Activated T-cell treated with anti-CD3 and anti-CD28 coated beads, Interleukin-2, amount 50 U/mL, for 72 hours (primary cell): ENCODE measurements around the gene CHRNB4. TPM values are rescaled to one million over a fixed set of nuclear protein-coding genes. Genes with fewer than 3 reads are reported as not detected.

Source experiments
- ATAC-seq, 2 donors: fragments of 150-1000 bp; cut with Tn5 transposase; replicated peaks in 1 of 2; 2 replicates each; pipeline ENCODE4 v1.10.0; 2021; ENCODE audit warnings: moderate library complexity in 2 of 2, mild to moderate bottlenecking in 1 of 2
- DNase-seq, 2 donors: peaks; one replicate each; pipeline ENCODE4 v3.0.0; 2021 to 2022; ENCODE audit warnings: mixed read lengths in 1 of 2
- H3K27ac Mint-ChIP-seq: one replicate; pipeline ENCODE4 v1.8.0; 2022; ENCODE audit warnings: mild to moderate bottlenecking, moderate library complexity, mixed read lengths
- H3K27me3 Mint-ChIP-seq: one replicate; pipeline ENCODE4 v1.8.0; 2022; ENCODE audit warnings: low read depth, mixed read lengths
- H3K36me3 Mint-ChIP-seq, 2 donors: one replicate each; pipeline ENCODE4 v1.8.0; 2022; ENCODE audit warnings: mixed read lengths in 2 of 2, mild to moderate bottlenecking in 1 of 2; ENCODE audit not compliant: insufficient read depth in 2 of 2
- H3K4me1 Mint-ChIP-seq: one replicate; pipeline ENCODE4 v1.8.0; 2022; ENCODE audit warnings: low read depth, mixed read lengths
- H3K4me3 Mint-ChIP-seq, 2 donors: one replicate each; pipeline ENCODE4 v1.8.0; 2022; ENCODE audit warnings: mild to moderate bottlenecking in 2 of 2, mixed read lengths in 2 of 2, moderate library complexity in 2 of 2
- H3K9me3 Mint-ChIP-seq, 2 donors: one replicate each; pipeline ENCODE4 v1.8.0; 2022; ENCODE audit warnings: mixed read lengths in 2 of 2
- total RNA-seq, 2 donors: library from RNA; stranded (reverse); gene quantifications; one replicate each; pipeline ENCODE4 v1.2.3, GENCODE V29; 2022

CHRNB4 gene
- total RNA-seq, 2 donors from 2014 or later = not detected

DNA sequence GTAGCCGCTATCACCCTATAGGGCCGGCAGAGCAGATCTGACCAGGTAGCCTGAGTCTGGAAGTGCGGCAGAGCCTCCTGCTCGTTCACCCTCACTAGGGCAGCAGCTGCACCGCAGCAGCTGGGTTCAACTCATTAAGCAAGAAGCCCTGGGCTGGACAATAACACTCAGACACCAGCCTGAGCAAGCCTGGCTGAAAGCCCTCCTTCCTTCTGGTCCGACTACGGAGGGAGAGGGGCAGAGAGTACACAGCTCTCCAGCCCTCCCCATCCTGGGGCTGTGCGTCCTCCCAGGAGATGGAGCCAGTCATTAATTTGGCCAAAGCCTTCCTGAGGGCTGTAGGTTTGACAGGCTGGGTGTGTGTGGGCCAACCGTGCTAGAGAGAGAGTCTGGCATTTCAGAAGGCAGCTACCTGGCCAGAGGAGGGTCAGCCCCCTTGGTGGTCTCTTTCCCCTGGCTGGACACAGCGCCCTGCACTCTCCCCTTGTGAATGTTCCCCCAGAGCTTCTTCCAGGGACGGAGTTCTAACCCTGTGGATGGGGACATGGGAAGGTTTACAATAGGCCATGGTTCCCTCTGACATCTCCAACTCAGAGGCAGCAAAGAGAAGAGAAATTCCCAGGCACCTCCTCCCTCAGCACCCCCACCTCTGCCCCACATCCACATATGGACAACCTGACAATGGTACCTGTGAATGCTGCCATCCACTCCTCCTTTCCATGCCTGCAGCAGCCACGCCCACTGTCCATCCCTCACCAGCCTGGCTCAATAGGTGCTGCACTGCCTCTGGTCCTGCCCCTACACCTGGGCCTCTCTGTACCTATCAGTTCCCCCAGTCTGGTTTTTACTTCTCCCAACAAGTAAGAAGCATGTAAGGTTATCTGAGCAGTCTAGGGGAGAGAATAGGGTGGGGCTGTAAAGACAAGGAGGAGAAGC, 6.5 kb downstream of the CHRNB4 start:
- H3K27me3 Mint-ChIP-seq = peaks cover 5% of the 10 kb centered on the region
- H3K4me1 Mint-ChIP-seq = no peaks in the 10 kb centered on the region
- H3K4me3 Mint-ChIP-seq = no peak overlapping the region
- H3K9me3 Mint-ChIP-seq = peaks cover 4 to 7% of the 10 kb centered on the region in 2 donors
- H3K27ac Mint-ChIP-seq = no peak overlapping the region
- ATAC-seq = no peak
- H3K36me3 Mint-ChIP-seq = no peaks in the 10 kb centered on the region
- no peak for DNase-seq

DNA sequence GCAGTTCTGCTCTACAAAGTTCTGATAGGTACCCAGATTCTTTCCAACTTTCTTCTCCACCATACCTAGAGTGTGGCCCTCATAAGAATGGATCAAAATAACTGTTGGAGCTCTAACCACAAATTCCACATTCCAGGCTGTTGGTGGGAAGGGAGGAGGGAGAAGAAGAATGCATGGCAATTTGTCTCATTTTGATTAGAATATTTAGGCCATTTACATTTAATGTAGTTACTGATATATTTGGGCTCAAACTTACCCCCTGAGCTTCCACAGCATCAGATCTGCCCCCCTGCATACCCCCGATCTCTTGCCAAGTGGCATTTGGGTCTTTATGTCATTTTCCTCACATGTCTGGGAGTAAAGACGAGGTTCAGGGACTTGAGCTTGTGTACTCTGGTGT, 7.7 kb downstream of the CHRNB4 start:
- H3K9me3 Mint-ChIP-seq = peaks cover 4 to 7% of the 10 kb centered on the region in 2 donors
- H3K36me3 Mint-ChIP-seq = no peaks in the 10 kb centered on the region
- H3K27ac Mint-ChIP-seq = no peak overlapping the region
- no peaks in the 10 kb centered on the region for H3K4me1 Mint-ChIP-seq
- ATAC-seq (no peak), DNase-seq (no peak)
- H3K4me3 Mint-ChIP-seq = no peak overlapping the region
- H3K27me3 Mint-ChIP-seq = peaks cover 10% of the 10 kb centered on the region

DNA sequence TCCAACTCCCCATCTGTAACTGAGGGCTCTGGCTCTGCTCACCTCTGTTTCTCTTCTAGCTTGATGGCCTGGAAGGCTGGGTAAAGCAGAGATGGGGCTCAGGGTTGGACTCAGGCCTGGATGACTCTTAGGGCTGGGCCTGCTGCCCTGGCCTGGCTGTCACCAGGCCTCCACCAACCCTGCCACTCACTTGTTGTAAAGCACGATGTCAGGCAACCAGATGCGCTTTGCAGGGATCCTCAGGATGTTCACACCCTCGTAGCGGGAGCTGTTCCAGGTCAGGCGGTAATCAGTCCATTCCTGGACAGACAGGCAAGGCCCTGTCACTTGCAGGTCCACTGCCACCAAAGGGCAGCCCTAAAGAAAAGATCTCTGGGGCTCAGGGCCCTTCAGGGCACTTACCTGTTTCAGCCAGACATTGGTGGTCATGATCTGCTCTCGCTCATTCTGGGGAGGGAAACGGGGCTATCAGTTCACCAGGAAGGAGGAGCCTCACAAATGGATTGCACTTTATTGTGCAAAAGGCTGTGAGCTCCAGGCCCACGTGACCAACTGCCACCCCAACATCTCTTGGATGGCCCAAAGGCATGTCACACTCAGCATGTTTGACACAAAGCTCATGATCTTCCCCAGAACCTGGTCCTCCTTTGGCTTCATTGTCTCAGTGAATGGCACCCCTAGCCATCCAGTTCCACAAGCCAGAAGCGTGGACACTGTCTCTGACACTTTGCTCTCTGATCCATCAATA, 9.9 kb downstream of the CHRNB4 start:
- no peak for ATAC-seq
- H3K4me3 Mint-ChIP-seq = no peak overlapping the region
- DNase-seq = no peak
- H3K36me3 Mint-ChIP-seq = no peaks in the 10 kb centered on the region
- H3K9me3 Mint-ChIP-seq = peaks cover 4 to 7% of the 10 kb centered on the region in 2 donors
- H3K27me3 Mint-ChIP-seq = peaks cover 12% of the 10 kb centered on the region
- no peaks in the 10 kb centered on the region for H3K4me1 Mint-ChIP-seq
- no peak overlapping the region for H3K27ac Mint-ChIP-seq

DNA sequence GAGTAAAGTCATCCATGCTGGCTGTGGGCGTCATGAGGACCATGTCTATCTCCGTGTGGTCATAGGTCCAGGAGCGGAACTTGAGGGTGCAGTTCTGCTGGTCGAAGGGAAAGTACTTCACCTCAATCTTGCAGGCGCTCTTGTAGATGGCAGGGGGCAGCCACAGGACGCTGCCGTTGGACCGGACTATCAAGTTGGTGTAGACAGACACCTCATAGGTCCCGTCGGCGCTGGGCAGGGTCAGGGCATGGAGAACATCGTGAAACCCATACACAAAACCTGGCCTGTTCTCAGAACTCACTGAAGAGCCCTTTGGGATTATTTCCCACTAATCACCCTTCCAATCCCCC, 11.3 kb downstream of the CHRNB4 start:
- peaks cover 12% of the 10 kb centered on the region for H3K27me3 Mint-ChIP-seq
- no peak overlapping the region for H3K27ac Mint-ChIP-seq
- no peak for DNase-seq
- no peaks in the 10 kb centered on the region for H3K36me3 Mint-ChIP-seq
- H3K9me3 Mint-ChIP-seq = peaks cover 4 to 7% of the 10 kb centered on the region in 2 donors
- ATAC-seq = no peak
- no peaks in the 10 kb centered on the region for H3K4me1 Mint-ChIP-seq
- H3K4me3 Mint-ChIP-seq = no peak overlapping the region

DNA sequence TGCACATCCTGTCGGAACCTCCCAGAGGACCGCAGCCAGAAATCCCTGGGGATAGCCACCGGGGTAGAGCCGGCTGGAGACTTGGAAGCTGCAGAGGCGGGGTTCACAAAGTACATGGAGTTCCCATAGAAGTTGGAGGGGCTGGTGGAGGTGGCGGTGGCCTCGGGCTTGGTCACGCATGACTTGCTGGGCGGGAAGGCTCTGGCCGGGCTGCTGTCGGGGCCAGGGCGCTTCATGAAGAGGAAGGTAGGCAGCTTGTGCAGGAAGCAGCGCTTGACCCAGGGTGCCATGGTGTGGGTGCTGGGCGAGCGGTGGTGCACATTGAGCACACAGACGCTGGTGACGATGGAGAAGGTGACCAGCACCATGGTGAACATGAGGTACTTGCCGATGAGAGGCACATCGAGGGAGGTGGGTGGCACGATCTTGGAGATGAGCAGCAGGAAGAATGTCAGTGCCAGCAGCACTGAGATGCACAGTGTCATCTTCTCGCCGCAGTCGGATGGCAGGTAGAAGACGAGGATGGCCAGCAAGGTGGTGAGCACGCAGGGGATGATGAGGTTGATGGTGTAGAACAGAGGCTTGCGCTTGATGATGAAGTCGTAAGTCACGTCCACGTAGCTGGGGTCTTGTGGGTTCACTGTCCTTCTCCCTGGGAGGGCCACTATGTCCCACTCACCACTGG, 11.8 kb downstream of the CHRNB4 start:
- Mint-ChIP-seq H3K27me3 (peaks cover 14% of the 10 kb centered on the region), H3K9me3 (peaks cover 4 to 7% of the 10 kb centered on the region in 2 donors), H3K27ac (no peak overlapping the region), H3K36me3 (no peaks in the 10 kb centered on the region), H3K4me3 (no peak overlapping the region), H3K4me1 (no peaks in the 10 kb centered on the region)
- DNase-seq (no peak), ATAC-seq (no peak)

DNA sequence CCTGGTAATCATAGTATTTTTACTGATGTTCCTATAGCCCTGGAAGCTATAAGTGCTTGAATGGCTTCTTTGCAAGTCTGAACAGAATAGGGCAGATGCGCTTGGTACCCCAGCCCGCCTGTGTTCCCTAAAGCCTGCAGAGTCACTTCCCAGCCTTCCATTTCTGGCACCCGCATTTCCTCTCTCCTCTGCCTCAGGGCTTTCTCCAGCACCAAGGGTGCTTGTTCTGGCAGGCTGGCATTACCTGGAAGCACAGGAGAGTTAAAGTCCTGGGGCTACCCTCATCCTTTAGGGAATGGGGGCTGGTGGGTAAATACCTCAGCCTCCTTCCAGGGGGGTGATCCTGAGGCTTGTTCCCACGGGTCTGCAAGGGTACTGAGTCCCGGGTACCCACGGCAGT, 12.8 kb downstream of the CHRNB4 start:
- H3K4me1 Mint-ChIP-seq = no peaks in the 10 kb centered on the region
- ATAC-seq (no peak), DNase-seq (no peak)
- no peaks in the 10 kb centered on the region for H3K36me3 Mint-ChIP-seq
- H3K4me3 Mint-ChIP-seq = no peak overlapping the region
- peaks cover 22% of the 10 kb centered on the region for H3K27me3 Mint-ChIP-seq
- no peak overlapping the region for H3K27ac Mint-ChIP-seq
- H3K9me3 Mint-ChIP-seq = peaks cover 2 to 6% of the 10 kb centered on the region in 2 donors

DNA sequence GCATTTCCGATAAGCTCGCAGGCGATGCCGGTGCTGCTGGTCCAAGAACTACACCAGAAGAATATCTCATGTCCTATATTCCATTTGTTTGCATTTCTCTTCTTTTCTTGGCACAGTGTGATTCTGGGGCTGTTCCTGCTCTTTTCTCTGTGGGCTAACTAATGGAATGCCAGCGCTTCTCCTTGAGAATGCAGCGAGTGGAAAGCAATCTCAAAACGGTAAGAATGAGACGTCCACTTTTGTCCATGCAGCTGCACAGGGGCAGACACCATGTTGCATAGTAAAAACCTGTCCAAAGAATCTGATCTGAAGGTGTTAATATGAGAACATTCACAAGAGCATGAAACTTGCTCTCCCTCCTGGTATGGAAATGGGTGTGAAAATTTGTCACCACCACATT, 13.7 kb downstream of the CHRNB4 start:
- Mint-ChIP-seq H3K9me3 (no peaks in the 10 kb centered on the region), H3K36me3 (no peaks in the 10 kb centered on the region), H3K4me3 (no peak overlapping the region), H3K4me1 (no peaks in the 10 kb centered on the region), H3K27me3 (peaks cover 31% of the 10 kb centered on the region), H3K27ac (no peak overlapping the region)
- DNase-seq (no peak), ATAC-seq (no peak)

DNA sequence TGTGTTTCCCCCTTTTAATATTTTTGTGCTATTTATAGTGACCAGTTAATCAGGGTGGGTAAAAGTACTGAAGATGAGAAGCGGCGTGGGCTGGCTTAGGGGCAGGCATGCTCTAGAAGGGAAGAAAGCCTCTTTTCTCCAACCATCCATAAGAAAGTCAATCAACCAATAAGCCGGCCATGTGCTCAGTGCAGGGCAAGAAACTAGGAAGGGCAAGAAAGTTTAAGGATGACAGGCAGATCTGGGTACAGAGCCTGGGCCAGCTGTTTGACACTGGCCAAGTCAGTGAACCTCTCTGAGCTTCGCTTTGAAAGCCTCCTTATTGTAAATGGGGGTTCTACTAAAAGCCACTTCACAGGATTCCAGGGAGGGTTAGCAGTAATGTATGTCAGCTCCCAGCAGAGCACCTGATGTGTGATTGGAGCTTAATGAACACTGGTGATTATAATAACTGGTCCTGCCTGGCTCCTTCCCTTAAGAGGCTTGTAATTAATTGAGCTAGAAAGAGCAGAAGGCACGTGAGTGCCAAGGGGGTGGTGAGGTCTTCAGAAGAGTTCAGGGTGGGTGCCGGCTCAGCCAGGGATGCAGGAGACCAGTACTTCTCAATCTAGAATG, 14.5 kb downstream of the CHRNB4 start:
- ATAC-seq (no peak), DNase-seq (no peak)
- H3K9me3 Mint-ChIP-seq = no peaks in the 10 kb centered on the region
- peaks cover under 1% of the 10 kb centered on the region for H3K4me1 Mint-ChIP-seq
- no peak overlapping the region for H3K27ac Mint-ChIP-seq
- no peak overlapping the region for H3K4me3 Mint-ChIP-seq
- H3K36me3 Mint-ChIP-seq = no peaks in the 10 kb centered on the region
- H3K27me3 Mint-ChIP-seq = peaks cover 39% of the 10 kb centered on the region

DNA sequence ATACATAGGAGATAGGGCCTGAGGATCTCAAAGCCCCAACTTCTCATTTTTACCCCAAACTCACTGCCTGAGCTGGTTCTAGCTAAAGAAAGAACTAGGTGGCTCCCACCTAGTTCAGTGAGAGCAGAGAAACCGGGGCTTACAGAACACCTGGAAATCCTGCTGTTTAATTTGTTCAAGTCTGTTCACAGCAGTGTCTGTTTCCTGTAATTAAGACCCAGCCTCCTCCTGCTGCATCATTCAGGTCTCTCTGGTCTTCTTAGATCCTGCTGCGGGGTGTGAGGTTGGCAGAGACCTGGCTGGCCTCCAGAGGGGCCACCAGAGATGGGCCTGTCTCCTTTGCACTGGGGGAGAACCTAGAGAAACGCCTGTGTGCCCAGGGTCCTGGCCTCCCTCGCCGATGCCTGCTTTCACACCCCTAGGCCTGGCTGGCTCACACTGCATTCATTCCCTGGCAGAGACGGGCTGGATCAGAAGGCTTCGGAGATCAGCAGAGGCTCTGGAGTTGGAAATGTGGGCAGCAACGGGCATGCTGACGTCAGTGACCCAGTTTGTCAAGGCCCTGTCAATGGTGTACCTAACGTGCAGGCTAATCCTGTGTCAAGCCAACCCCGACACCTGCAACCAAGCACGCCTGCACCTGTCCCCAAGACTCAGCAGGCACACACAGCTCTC, 15.3 kb downstream of the CHRNB4 start:
- Mint-ChIP-seq H3K27me3 (peaks cover 45% of the 10 kb centered on the region), H3K36me3 (no peaks in the 10 kb centered on the region), H3K4me1 (peaks cover 5% of the 10 kb centered on the region), H3K9me3 (no peaks in the 10 kb centered on the region), H3K27ac (no peak overlapping the region), H3K4me3 (no peak overlapping the region)
- ATAC-seq = no peak
- no peak for DNase-seq

DNA sequence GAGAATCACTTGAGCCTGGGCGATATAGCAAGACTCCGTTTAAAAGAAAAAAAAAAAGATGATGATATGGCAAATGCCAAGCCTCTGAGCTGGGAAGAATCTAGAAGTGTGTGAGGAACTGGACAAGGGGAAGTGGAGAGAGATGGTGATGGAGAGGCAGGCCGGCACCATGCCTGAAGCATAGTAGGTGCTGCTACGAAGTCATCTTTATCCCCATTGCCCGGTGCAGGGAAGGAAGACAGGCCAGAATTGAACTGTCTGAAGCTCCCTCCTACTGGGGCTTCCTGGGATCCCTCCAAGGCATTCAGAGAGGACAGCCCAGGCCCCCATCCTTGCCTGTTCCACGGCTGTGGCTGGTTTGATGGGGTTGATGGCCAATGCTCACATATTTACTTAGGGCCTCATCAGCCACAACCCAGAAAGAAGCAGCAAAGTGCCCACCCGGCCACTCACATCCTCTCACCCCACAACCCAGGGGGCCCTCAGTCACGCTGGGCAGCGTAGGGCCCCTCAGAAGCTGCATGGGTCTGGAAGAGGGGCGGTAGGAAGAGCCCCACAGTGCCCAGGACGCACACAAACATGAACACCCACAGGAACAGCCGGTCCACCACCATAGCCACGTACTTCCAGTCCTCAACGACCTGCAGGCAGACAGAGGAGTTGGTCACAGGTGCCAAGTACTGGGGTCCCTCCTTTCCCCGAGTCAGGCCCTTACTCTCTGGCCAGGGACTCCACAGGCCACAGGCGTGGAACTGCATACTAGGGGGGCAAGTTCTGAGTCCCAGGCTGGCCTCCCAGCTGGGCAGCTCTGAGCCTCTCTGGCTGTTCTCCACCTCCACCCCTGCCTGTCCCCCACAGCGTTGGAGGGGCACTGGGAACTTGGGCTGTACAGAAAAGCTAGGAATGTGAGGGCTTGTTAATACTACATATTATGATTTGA, 16.1 kb downstream of the CHRNB4 start:
- Mint-ChIP-seq H3K4me1 (peaks cover 5% of the 10 kb centered on the region), H3K9me3 (no peaks in the 10 kb centered on the region), H3K4me3 (no peak overlapping the region), H3K36me3 (no peaks in the 10 kb centered on the region), H3K27me3 (peaks cover 47% of the 10 kb centered on the region), H3K27ac (no peak overlapping the region)
- DNase-seq = no peak
- ATAC-seq = no peak

DNA sequence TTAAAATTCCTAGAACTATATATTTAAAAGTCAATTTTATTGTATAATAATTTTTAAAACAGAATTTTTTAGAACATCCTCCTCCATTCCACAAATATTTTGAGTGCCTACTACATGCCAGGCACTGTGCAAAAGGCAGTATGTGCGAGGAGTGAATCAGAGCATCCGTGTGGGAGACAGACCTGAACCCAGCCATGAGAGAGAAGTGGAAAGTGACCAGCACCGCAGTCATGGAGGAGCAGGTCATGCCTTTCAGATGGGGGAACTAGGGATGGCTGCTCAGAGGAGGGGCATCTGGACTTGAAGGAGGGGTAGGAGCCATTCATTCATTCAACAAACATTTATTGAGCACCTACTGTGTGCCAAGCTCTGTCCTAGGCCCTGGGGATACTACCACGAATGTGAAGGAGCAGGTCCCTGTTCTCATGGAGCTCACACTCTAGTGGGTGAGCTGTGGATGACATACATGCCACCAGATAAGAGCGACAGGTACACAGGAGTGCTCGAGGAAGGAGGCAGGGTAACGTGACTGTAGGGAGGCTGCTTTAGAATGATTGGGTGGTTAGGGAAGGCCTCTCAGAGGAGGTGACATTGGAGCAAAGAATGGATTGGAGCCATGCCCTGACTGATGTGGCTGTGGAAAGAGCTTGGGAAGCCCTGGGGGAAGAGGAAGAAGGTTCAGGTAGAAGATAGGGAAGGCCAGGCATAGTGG, 17.1 kb downstream of the CHRNB4 start:
- no peak overlapping the region for H3K4me3 Mint-ChIP-seq
- ATAC-seq (no peak), DNase-seq (no peak)
- H3K36me3 Mint-ChIP-seq = no peaks in the 10 kb centered on the region
- no peak overlapping the region for H3K27ac Mint-ChIP-seq
- no peaks in the 10 kb centered on the region for H3K9me3 Mint-ChIP-seq
- peaks cover 52% of the 10 kb centered on the region for H3K27me3 Mint-ChIP-seq
- peaks cover 5% of the 10 kb centered on the region for H3K4me1 Mint-ChIP-seq
